GM19463 (cell line): ENCODE results near the gene CLSTN2.

ENCODE experiments used
- ATAC-seq: cut with Tn5 transposase; IDR thresholded peaks from one replicate; pipeline ENCODE4 v1.9.1; 2021; ENCODE audit warnings: mild to moderate bottlenecking, moderate library complexity; ENCODE audit not compliant: unreplicated experiment

CLSTN2 gene

DNA sequence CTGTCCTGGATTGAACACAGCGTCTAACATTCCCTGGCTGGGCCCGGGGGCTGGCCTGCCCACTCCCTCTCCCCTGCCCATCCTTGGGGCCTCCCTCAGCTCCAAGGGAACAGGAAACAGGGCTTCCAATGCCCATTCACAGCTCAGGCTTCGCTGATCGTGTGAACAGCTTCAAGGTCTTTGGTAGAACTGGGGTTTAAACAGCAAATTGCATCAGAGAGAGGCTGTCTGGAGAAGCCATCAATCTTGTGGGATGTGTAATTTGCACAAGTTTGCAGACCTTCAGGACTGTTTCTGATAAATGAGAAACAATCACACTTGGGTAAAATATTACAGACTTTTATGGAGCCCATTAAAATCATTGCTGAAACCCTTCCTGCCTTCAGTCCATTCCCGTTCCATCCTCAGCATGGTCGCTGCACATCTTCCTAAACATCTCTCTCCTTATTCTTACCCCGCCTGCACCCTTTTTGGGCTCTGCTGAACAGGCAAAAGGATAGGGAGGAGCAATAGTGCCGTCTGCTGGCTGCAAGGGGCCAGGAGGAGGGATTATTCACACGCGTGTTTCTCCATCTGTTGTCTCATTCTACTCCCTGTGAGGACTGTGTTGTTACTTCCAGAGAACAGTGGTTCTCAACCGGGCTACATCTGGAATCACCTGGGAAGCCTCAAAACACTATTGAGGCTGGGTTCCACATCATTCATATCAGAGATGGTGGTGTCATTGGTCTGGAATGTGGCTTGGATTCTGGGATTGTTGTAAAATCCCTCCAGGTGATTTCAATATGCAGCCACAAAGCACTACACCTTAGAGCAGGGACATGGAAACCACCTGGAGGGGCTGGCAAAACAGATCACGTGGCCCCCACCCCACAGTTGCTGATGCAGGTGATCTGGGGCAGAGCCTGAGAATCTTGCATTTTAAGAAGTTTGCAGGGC lies 116.3 kb downstream of the CLSTN2 start:
- ATAC-seq = no peak

DNA sequence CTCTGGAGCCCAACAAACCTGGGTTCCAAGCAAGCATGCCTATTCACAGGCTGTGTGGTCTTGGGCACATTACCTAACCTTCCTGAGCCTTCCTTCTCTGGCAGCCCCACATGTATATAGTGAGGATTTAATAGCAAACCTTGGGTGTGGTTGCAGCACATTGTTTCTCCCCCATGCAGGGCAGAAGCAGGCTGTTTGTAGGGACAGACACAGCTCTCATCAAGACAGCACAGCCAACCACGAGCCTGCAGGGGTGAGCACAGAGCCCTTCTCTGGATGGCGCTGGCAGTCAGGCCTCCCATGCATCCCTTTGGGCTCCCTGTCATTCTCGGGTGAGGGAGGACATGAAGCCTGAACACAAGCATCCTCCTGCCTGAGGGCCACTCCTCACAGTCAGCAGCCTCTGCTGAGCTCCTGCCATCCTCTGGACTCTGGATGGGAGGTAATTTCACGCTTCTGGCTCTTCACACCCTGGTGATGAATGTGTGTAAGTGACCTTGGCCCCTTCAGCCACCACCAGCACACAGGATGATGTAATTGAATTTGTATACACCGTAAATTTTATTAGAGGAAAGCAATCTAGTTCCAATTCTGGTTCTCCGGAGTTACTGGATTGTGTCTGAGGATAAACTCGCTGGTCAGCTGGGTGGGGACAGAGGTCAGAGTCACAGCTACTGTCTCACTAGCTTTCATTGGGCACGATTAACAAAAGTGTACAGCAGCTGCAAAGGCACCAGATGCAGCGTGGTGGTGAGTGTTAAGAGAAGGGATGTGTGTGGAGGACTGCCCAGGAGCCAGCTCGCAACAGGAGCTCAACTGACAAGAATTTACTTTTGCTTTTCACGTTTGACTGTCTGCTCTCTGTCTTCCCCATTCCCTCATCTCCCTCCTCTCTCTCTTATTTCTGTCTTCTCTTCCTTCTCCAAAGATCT lies 118.1 kb downstream of the CLSTN2 start:
- no peak for ATAC-seq

DNA sequence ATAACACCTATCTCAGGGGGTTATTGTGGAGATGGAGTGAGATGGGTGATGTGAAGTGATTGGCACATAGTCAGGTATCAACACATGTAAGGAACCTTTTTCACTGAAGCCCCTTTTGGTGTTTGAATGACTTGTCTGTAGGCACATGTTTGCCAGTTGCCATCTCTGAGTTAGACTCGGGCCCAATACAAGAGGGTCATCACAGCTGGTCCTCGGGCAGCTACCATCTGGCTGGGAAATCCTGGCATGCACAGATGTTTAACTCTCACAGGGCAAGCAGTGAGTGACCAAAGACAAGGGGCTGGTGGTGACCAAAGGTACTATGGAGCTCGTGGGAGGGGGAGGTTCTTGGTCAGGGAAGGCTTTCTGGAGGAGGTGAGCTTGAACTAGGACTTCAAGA lies 118.8 kb downstream of the CLSTN2 start:
- ATAC-seq = no peak

DNA sequence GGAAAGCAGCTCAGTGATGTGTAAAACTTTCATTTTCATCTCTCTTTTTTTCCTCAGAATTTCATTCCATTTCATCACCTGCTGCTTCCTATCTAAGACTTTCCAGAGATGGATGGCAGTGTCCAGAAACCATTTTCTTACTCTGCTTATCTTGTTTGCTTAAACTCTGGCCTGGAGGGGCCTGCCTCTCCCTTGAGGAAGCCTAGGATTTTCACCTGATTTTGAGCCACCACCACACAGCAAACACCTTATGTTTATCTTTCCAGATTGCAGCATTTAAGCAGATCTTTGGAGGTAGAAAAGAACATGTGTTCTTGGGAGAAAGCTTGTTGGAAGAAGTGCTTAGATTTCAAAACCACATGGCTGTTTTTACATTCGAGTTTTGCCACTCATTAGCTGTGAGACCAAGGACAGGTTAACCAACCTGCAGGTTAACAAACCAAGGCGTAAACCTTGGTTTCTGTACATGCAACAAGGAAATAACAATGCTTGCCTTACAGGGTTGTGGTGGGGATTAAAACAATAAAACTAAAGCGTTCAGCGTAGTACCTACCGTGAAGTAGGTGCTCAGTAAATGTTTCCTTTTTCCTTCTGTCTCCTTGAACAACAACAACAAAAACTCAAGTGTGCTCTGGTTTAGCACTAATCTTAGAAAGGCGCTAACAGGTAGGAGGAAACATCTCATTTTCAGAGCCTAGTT lies 120.3 kb downstream of the CLSTN2 start:
- no peak for ATAC-seq

DNA sequence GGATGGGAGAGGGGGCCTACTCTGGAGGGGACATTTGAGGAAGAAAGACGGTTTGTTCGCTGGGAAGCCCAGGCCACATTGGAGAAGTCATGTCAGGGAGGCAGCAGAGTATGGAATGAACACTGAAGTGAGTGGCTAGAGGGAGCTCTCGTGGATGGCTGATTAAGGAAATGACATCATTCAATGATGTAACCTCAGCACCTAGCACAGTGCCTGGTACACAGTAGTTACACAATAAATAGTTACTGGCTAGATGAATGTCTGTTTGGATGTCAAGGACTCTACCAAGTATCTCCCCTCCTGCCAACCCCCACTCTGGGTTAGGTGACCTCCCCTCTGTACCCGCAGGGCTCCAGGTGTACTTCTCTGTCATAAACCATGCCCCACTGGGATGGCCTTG lies 121.1 kb downstream of the CLSTN2 start:
- no peak for ATAC-seq

DNA sequence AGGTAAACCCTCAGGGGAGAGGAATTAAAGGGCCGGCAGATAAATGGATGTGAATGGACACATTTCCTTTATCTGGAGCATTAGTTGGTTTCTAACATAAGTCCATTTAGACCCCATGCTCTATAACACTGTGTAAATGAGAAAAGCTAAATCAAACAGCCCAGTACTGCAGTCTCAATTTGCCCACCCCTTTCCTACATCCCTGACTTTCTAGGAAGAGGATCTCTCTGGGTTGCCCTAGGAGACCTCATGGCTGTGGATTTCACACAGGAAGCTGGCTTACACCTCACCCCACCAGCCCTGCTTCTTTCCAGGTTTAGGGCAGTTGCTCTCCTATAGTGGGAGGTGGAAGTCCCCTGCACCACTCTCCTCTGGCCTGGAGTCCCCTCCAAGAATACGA lies 126.2 kb downstream of the CLSTN2 start:
- ATAC-seq = no peak

DNA sequence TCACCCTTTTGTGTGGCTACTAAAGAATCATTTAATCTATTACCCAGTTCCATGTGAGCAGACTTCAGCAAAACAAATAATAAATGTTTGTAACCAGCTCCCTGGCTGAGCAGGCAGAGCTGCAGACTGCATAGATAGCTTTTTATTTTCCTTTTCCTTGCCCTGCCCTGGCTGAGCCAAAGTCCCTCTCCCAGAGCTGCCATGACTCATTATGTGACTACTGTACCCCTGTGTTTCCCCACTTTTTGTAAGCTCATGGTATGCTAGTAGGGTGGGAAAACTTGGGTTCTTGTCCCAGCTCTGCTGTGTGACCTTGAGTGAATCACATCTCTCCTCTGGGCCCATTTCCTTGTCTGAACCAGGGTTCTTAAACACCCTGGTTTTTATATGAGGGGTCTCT lies 127.5 kb downstream of the CLSTN2 start:
- no peak for ATAC-seq

DNA sequence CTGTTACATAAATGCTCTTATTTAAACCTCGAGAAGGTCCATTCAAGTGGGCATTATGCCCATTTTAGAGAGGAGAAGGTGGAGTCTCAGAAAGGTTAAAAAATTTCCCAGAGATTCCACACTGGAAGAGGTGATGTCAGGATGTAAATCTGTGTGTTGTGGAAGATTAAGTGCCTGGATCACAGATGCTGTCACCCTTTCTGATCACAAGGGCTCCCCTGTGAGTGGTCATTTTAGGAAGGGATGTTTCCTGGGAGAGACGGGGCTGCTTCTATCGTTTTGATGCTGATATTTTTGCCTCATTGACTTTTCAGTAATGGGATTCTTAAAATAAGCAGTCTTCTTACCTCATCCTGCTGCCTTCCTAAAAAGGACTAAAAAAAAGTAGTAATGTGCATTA lies 132.5 kb downstream of the CLSTN2 start:
- no peak for ATAC-seq

DNA sequence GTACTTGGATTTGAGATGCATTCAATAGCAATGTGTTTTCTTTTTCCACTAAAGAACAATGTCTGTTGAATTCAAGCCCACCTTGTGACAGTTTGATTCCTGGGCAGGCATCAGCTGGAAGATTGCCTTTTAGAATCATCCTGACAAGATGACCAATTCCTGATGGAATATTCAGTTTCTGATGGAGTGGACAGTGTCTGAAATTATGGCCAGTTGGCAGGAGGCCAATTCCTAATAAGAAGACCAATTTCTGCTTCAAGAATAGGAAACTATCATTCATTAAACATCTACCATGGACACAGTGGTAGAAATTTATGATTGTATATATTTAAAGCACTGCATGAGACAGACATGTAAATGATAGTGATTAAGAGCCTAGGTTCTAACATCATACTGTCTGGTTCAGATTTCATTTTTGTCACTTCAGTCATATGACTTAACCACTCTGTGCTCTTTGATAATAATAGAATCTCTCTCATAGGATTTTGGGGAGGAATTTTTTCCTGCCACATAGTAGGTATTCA lies 133.6 kb downstream of the CLSTN2 start:
- no peak for ATAC-seq

DNA sequence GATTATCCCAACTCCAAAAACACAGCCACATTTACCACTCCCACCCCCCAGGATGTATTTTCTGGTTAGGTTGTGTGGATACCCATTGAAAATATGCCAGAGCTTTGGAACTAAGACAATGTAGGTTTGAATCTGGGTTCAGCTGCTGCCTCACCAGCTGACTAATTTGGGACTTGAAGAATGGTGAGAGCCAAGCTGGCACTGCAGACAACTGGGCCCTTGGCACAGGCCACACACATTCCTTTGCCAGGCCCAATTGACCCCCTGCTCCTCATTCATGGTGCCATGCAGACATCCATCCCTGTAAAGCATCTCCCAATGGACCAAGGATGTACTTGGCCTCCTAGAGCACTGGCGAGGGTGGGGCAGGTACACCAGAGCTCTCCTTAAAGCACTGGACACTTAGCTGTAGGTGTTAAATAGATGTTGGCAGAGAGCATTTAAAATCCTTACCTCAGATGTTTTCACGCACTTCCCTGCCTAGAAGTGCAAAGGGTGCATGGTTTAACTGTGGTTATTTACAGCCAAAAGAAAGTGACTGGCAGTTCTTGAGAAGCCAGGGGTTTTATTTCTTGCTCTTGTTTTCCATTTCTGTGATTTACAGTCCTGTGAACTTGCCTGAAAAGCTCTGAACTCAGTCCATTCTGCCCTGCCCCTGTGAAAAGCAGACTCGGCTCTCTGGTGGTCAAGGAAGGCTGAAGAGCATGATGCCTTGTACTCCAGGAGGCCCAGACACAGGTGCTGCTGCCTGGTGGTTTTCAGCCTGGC lies 138.5 kb downstream of the CLSTN2 start:
- ATAC-seq = no peak

DNA sequence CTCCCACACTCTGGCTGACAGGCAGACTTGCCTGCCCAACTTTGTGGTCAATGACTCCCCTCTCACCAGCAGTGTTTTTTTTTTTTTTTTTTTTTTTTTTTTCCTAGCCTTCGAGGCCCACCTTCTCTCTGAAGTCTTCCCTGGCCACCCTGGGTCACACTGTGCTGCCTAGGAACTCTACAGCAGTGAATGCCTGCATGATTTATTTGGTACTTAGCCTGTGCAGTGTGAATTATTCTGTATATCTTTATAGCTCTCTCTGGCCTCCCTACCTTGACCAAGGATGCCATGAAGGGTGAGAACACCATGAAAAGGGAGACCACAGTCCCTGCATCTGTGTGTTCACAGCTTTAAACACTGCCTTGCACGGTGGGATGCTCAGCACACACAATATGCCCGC lies 141.6 kb downstream of the CLSTN2 start:
- no peak for ATAC-seq

DNA sequence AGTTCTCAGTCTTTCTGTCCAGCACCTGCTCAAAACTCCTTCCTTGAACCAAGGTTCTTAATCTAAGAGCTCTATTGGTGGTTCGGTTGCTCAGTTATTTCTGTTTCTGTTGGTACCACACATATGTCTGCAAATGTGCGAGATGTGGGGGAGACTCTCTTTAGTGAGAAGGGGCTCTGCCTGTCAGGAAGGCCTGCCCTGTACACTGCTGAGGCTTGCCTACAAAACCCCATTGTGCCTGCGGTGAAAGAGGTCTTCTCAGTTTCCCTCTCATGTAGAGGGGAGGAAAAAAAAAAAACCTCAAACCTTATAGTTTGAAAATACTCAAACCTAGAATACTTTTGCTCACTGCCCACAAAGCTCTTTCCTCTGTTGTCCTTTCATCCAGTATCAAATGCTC lies 142.4 kb downstream of the CLSTN2 start:
- ATAC-seq = no peak

DNA sequence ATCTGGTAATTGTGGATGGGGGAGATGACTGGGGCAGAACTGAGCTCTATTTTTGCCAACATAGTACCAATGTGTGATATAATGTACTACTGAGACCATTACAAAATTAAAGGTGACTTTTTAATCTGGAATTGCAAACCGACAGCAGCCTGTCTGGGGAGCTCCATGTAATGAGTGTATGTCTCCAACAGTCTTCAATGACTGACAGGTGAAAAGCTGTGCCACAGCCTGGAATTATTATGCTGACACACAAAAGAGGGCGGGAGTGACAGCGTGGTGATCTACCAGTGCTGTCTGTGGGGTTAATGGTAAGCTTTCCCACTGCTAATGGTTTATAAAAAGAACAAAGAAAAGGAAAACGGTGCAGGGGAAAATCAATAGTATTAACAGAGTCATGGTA lies 143.4 kb downstream of the CLSTN2 start:
- no peak for ATAC-seq

DNA sequence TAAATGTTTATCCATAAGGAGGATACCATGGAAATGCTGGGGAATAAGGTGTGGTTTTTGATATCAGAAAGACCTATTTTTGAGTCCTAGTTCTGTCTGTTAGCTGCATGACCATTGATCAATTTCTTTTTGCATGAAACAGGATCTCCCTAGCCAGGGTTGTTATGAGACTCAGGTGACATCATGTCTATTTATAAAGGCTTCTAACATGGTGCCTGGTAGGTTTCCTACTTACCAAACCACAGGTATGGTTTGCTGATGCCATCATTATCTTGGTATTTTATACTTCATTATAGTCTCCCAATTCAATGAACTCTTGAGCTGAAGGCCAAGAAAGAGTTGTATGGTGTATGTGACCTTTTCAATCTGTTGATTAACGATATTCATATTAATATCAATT lies 144.0 kb downstream of the CLSTN2 start:
- ATAC-seq = no peak

DNA sequence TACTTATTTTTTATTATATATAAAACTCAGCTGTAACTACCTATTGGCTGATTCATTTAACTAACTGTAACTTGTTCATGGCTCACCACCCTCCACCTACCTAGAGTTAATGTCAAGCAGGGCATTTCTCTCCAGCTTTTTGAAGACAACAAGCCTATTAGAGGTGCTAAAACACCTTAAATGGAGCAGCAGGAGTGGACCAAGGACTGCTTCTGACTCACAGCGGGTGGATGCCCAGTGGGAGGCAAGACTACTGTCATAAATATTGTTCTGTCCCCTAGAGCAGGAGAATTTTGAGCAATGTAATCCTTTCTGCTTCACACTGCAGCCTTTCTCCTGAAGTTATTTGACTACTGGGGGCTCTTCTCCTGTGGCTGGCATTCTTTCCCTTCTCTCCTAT lies 146.9 kb downstream of the CLSTN2 start:
- ATAC-seq = no peak

DNA sequence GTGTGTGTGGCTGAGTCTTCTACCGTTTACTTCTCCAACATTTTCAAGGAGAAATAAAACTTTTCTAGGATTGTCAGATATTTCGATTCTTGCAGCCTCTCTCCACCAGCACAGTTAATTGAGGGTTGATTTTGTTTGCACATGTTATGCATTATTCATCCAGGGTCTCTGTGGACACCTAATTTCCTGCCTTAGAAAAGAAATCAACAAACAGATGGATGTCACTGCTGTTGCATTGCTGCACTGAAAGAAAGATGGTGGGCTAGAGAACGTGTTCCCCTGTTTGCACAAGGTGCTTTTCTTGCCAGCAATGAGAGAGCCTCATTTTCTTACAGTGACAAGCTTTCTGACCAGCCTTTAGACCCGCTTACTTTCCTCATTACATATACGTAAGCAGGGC lies 150.0 kb downstream of the CLSTN2 start:
- ATAC-seq = no peak

DNA sequence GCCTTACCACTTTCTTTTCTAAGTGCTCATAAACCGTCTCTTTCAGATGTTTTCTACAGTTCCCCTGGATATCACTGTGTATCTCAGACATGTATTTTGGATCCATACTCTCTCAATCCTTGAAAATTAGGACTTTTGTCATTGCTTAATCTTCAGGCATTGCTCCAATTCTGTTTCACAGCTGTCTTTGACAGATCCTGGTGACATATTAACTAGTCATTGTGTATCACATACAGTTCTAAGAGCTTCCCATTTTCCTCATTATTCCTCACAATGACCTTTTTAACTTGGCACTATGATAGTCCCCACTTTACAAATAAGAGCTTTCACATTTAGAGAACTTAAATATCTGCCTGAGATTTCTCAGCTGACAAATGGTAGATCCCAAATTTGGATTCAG lies 151.7 kb downstream of the CLSTN2 start:
- ATAC-seq = no peak

DNA sequence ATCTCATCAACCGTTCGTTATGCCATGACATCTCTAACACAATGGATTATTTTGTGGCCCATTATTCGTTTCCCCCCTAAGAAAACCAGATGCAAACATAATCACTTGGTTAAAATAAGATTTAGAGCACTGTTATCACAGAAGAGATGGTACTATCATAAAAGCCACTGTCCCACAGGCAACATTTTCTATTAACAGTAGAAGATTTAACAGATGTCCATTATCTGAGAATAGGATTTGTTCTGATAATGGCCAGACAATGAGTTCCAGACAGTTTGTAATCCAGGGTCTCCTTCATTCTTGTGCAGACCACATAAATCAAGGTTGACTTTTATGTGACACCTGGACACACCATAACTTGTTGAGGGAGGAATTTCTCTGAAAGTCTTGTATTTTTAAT lies 153.1 kb downstream of the CLSTN2 start:
- no peak for ATAC-seq

DNA sequence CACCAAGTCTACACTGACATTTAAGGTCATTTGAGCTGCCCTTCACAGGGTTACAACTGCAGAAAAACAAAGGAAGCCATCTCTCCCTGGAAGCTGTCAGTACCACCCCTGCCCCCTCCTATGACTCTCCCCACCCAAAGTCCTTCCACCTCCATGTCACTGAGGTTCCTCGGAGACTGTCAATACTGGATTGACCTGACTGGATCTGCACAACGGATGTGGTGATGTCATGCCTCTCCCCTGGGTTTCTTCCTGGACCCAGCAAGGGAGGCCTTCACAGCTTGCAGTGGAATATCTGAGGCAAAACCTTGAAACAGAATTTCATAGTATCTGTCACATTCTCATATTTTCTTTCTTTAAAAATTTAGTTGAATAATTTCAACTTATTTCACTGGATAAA lies 153.5 kb downstream of the CLSTN2 start:
- no peak for ATAC-seq

DNA sequence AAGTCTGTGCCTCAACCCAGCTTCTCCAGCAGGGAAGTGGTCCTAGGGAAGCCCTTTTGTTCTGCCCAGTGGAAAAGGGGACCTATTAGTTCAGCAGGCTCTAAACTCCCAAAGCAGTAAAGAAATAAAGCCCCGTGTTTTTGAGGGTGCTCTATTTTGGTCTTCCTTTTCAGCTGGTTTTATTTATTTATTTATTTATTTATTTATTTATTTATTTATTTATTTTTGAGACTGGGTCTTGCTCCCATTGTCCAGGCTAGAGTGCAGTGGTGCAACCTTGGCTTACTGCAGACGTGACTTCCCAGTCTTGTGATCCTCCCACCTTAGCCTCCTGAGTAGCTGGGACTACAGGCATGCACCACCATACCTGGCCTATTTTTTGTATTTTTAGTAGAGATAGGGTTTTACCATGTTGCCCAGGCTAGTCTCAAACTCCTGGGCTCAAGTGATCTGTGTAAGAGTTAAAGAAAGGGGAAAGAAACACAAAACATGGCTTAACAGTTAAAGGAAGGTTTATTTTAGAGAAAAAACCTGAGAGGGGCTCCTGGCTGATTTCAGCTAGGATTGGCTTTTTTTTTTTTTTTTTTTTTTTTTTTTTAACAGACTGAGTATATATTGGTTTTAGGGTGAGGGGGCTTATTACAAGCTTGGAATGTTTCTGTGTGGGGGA lies 154.6 kb downstream of the CLSTN2 start:
- no peak for ATAC-seq
